Astrocyte of the spinal cord (primary cell): Measurements from ENCODE around the gene MRPL21.

Source experiments
- DNase-seq: peaks from one replicate; pipeline ENCODE4 v3.0.0; 2011; ENCODE audit warnings: low read depth, low spot score
- H3K4me3 ChIP-seq: 2 replicates; pipeline ENCODE4 v1.5.1; 2011; ENCODE audit warnings: low read depth, mild to moderate bottlenecking, low read length, moderate library complexity
- in situ Hi-C: cut with HindIII; loops from 2 replicates; pipeline ENCODE4 v1.10.0; 2017; ENCODE audit warnings: low sequenced_read_pairs
- TF ChIP-seq, protein P1 (sequence below): IDR thresholded peaks from 2 replicates; pipeline ENCODE4 v1.5.1; 2012; ENCODE audit warnings: low read depth, mild to moderate bottlenecking, low read length, inconsistent platforms

Gene MRPL21

DNA sequence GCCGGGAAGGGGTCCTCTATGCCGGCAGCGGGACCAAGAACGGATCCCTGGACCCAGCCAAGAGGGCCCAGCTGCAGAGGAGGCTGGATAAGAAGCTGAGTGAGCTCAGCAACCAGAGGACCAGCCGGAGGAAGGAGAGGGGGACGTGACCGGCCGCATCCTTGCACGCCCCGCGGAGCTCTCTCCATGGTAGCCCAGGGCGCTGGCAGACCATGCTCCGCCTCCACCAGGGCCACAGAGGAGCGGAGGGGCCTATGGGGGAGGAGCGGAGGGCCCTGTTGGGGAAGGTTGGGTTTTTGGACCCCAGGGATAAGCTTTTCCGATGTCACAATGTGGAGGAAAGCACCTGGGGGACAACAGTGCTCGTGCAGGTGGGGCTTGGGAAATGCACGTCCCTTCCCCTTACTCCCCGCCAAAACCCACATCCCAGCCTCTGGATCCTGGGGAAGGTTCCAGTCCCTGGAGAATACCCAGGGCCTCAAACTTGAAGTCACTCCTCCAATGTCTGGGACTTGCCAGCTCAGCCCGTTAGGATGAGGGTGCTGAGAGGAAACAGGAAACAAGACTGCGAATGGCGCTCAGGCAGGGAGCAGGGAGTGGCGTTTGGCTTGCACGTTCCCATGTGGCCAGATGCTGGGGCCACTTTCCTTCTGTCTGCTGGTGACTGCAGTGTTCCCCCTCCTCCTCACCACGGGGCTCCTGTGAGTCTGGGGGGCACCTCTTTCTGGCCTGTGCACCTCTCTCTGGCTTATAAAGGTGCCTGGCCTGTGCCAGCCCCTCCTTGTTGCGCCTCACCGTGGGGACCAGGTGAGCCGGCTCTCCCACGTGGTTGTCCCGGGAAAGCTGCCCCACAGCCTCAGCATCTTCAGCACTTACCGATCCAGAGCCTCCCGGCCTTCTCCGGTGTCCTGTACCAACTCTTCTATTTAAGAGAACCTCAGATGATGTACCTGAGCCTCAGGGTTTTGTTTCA, 36.2 kb upstream of the MRPL21 start:
- no peak overlapping the region for H3K4me3 ChIP-seq
- in situ Hi-C loops = no loop called here
- no peak for DNase-seq
- TF ChIP-seq, protein P1, sequence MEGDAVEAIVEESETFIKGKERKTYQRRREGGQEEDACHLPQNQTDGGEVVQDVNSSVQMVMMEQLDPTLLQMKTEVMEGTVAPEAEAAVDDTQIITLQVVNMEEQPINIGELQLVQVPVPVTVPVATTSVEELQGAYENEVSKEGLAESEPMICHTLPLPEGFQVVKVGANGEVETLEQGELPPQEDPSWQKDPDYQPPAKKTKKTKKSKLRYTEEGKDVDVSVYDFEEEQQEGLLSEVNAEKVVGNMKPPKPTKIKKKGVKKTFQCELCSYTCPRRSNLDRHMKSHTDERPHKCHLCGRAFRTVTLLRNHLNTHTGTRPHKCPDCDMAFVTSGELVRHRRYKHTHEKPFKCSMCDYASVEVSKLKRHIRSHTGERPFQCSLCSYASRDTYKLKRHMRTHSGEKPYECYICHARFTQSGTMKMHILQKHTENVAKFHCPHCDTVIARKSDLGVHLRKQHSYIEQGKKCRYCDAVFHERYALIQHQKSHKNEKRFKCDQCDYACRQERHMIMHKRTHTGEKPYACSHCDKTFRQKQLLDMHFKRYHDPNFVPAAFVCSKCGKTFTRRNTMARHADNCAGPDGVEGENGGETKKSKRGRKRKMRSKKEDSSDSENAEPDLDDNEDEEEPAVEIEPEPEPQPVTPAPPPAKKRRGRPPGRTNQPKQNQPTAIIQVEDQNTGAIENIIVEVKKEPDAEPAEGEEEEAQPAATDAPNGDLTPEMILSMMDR = no peak

DNA sequence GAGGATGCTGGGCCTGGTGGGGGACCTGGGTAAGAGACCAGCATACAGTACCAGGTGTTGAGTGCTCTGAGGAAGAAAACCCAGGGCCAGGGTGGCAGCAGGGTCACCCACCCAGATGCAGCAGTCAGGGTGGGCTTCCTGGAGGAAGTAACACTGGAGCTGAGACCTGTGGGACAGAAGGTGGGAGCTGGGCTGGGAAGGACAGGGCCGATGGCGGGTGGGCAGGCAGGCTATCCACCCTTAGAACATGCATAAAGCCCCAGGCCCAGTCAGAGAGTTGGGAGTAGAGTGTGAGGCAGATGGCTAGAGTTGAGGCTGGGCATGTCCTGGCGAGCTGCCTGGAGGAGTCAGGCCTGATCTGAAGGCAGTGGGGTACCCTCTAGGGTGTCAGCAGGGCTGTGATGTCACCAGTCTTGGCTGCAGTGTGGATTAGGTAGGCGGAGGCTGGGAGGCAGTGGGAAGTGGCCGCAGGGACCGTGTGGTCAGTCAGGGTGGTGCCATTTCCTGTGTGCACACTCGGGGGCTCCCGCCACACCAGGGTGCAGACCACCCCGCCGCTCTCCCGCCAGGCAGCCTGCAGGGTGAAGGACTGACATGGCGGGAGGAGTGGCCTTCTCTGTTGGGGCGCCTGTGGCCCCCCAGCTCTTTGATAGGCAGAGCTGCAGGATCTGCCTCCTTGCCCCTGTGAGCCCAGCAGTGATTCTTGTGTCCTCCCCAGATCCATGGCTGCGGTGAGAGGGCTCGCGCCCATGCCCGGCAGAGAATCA, 35.4 kb upstream of the MRPL21 start:
- no peak for DNase-seq
- in situ Hi-C loops = no loop called here
- TF ChIP-seq, protein P1 = no peak

DNA sequence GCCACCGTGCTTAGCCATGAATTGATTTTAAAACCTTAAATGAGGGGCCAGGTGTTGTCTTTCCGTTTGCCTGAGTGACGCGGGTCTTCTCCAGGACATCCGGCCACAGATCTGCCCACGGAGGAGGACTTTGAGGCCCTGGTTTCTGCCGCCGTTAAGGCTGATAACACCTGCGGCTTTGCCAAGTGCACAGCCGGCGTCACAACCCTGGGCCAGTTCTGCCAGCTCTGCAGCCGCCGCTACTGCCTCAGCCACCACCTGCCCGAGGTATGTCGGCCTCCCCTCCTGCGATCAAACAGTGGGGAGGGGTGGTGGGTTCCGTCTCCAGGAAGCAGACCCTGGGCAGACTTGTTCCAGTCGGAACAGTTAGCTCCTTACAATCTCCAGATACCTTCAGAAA, 34.5 kb upstream of the MRPL21 start:
- in situ Hi-C loops = no loop called here
- TF ChIP-seq, protein P1 = no peak
- DNase-seq = no peak
- no peak overlapping the region for H3K4me3 ChIP-seq

More for the DNA sequence above, 35.4 kb upstream of the MRPL21 start:
- H3K4me3 ChIP-seq = no peak overlapping the region

DNA sequence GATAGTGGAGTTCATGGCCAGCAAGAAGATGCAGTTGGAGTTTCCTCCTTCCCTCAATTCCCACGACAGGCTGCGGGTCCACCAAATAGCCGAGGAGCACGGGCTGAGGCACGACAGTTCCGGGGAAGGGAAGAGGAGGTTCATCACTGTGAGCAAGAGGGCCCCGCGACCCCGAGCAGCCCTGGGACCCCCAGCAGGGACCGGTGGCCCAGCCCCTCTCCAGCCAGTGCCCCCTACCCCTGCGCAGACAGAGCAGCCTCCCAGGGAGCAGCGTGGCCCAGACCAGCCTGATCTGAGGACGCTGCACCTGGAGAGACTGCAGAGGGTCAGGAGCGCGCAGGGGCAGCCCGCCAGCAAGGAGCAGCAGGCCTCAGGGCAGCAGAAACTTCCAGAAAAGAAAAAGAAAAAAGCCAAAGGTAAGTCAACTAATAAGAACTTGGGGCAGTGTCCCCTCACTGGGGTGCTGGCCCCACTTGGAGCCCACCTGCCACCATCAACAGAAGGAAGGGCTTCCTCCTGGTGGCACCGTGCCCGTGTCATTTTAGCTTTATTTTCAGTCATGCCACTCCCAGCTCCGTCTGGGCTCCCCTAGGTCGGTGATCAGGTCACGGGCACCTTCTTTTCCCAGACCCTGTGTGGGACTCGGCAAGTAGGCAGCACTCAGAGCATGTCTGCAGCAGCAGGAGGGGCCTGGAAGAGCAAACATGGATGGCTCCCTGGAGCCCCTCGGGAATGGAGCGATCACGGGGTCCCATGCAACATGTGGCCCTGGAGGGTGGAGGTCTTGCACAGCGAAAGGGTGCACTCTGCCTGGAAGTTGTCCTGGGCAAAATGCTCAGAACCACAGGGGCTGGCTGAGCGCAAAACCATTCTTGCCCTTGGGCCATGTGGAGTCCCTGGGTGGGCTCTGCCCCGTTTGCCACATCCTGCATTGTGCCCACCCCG, 33.3 kb upstream of the MRPL21 start:
- in situ Hi-C loops = no loop called here
- TF ChIP-seq, protein P1 = no peak
- H3K4me3 ChIP-seq = no peak overlapping the region
- DNase-seq = no peak

DNA sequence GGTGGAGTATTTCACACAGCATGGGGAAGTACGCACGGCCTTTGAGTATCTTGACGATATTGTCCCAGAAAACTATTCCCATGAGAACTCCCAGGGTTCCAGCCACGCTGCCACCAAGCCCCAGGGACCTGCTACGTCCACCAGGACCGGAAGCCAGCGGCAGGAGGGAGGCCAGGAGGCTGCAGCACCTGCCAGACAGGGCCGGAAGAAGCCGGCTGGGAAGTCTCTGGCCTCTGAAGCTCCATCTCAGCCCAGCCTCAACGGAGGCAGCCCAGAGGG, 32.7 kb upstream of the MRPL21 start:
- in situ Hi-C loops = no loop called here
- DNase-seq = no peak
- TF ChIP-seq, protein P1 = no peak
- H3K4me3 ChIP-seq = no peak overlapping the region
